ENCODE data around the gene SH2D3A.

GRCh38 chr19:6719992-6720368 lies 47.3 kb downstream of the SH2D3A start:
- no peak for TF ChIP-seq EZH2 (IDR thresholded peaks at IDR 0.05; ENCODE audit: borderline replicate concordance, low read depth, low read length, poor library complexity, severe bottlenecking)
- TF ChIP-seq, protein P1, sequence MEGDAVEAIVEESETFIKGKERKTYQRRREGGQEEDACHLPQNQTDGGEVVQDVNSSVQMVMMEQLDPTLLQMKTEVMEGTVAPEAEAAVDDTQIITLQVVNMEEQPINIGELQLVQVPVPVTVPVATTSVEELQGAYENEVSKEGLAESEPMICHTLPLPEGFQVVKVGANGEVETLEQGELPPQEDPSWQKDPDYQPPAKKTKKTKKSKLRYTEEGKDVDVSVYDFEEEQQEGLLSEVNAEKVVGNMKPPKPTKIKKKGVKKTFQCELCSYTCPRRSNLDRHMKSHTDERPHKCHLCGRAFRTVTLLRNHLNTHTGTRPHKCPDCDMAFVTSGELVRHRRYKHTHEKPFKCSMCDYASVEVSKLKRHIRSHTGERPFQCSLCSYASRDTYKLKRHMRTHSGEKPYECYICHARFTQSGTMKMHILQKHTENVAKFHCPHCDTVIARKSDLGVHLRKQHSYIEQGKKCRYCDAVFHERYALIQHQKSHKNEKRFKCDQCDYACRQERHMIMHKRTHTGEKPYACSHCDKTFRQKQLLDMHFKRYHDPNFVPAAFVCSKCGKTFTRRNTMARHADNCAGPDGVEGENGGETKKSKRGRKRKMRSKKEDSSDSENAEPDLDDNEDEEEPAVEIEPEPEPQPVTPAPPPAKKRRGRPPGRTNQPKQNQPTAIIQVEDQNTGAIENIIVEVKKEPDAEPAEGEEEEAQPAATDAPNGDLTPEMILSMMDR (conservative IDR thresholded peaks at IDR 0.05; ENCODE audit: low read depth, low read length): no peak

Data from A673 (cell line).